HK-2 (cell line): ENCODE results near the gene TLX2.
A peak's percentile ranks its signal among the peaks of the same experiment; 100 is the strongest.
"Not testable (repeated sequence)": the region's sequence is repeated elsewhere in the genome, so short reads cannot be mapped to it uniquely, and the experiment has no call there.

Experiments used
- DNase-seq: peaks from one replicate; pipeline ENCODE4 v3.0.0-alpha.2; 2018; ENCODE audit not compliant: unreplicated experiment

The TLX2 gene

DNA sequence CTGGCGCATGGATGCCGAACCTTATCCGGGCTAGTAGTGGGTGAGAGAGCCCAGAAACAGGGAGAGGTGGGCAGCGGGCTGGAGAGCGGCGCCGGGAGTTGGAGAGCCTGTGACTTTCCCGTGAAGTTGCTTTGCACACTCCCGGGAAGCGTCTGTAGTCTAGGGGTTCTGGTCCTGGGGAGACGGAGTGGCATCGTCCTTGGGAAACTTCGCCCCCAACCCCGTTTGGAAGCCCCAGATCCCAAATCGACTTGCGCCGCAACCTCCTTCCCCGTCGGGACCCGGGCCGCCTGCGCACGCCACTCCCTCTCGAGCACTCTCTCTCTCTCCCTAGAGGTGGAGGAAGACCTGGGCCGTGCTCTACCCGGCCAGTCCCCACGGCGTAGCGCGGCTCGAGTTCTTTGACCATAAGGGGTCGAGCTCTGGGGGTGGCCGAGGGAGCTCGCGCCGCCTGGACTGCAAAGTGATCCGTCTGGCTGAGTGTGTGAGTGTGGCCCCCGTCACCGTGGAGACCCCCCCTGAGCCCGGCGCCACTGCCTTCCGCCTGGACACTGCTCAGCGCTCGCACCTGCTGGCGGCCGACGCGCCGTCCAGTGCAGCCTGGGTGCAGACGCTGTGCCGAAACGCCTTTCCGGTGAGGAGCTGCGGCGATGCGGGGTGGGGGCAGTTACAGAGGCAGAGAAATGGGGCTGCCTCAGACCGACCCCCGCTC is 40.7 kb downstream of the TLX2 start:
- DNase-seq, result peak; percentile 51

DNA sequence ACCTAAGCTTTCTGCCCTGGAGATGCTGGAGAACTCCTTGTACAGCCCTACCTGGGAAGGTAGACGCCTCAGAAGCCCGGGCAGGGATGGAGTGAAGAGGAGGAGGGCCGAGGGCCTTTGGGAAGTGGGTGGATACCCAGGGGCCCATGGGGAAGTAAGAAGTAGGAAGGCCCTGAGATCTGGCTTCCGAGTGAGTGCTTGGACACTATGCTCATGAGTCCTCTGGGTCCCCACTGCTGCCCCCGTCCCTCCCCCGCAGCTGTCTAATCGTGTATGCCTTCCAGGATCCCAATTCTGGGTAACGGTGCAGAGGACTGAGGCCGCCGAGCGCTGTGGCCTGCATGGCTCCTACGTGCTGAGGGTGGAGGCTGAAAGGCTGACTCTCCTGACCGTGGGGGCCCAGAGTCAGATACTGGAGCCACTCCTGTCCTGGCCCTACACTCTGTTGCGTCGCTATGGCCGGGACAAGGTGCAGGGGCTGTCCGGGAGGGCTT is 41.4 kb downstream of the TLX2 start:
- DNase-seq, result no peak

DNA sequence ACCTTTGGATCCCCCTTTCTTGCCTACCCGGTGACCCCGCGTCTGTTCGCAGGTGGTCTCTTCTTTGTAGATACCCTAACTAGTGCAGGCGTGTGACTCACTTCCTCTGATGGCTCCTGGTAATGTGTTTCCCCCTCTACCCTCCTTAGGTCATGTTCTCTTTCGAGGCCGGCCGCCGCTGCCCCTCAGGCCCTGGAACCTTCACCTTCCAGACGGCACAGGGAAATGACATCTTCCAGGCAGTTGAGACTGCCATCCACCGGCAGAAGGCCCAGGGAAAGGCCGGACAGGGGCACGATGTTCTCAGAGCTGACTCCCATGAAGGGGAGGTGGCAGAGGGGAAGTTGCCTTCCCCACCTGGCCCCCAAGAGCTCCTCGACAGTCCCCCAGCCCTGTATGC is 41.9 kb downstream of the TLX2 start:
- DNase-seq, result no peak

DNA sequence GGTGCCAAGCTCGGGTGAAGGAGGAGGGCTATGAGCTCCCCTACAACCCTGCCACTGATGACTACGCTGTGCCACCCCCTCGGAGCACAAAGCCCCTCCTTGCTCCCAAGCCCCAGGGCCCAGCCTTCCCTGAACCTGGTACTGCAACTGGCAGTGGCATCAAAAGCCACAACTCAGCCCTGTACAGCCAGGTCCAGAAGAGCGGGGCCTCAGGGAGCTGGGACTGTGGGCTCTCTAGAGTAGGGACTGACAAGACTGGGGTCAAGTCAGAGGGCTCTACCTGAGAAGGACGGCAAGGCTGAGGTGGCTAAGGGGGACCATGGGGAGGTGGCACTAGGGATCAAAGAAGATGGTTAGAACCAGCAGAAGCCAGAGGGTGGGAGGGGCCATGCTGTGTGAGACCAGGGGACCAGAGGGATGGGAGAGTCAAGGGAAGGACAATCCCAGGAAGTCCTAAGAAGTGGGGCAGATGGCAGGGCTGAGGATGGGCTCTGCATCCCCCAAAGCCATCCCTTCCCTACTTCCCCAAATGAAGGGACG is 42.7 kb downstream of the TLX2 start:
- DNase-seq, result no peak

DNA sequence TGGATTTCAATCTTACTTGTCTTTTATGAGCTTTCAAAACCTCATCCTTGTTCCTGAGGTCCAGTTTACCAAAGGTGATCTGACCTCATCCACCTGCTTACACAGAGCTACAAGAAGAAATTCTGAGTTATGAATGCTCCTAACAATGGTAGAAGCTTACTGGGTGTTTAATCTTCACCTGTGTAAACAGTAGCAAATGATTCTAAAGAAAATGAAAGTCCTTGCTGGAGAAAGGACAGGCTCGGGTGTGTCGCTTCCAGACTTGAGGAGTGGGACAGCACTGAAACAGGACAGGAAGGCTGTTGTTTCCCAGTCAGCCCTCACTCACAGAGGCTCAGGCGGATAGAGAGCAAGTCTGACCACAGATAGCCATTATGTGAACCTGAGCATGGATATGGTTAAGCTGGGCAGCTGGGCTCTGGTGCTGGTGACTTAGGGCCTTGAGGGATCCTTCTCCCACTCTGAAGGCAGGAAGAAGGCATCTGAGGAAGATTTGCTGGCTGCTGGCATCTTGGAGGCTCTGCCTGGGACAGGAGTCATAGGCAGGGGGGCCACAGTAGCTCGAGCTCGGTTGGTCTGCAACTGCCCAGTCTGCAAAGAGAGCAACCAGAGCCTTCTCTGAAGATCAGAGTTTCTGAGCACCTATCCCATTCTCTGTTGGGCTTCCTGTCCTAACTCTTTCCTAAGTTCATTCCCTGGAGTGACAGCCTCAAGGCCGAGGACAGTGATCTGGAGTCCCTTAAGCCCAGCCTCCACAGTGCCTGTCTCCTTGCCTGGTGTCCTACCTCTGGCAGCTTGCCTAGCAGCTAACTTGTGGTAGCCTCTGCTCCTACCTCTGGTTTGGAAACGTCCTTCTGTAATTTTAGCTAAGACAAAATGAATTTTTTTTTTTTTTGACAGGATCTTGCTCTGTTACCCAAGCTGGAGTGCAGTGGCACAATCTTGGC is 44.3 kb downstream of the TLX2 start:
- no peak for DNase-seq

DNA sequence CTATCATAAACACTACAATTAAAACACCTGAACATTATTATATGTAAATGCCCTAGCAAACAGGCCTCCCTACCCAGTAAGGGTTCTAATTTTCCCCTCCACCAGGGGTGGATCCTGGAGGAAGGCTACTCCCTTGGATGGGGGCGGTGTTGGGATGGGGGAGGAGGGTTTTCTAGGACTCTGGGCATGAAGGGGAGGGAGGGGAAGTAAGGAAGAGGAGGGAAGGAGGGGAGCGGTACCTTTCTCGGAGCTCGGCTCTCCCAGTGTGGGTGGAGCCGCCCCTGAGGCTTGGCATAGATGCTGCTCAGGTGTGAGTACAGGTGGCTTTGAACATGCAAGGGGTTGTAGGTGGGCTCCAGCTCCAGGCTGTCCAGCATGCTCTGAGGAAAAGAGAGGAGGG is 45.7 kb downstream of the TLX2 start:
- DNase-seq, result no peak

DNA sequence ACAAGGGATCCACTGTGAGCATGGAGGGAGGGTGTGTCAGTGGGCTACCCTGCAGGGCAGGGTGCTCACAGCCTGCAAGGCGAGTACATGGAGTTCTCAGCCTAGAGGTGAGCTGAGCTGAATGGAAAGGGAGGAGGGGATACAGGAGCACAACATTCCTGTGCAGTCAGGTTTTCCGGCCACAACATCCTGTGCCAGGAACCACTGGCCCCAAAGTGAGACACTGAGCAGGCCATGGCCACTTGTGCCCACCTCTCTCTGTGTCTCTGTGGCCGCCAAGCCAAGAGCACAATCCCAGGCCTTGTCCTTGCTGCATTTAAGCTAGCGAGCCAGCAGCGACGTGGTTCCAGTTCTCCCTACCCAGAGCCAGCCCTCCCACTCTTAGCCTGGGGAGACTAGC is 46.3 kb downstream of the TLX2 start:
- peak; percentile 61 for DNase-seq

DNA sequence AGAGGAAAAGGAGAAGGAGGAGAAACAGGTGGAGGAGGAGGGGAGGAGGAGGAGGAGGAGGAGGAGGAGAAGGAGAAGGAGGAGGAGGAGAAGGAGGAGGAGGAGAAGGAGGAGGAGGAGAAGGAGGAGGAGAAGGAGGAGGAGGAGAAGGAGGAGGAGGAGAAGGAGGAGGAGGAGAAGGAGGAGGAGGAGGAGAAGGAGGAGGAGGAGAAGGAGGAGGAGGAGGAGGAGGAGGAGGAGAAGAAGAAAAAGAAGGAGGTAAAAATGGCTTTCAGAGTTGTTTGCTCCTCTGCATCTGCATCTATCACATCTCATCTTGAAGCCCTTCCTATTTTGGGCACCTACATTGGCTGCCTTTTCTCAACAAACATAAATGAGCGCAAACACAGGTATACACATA is 46.8 kb downstream of the TLX2 start:
- DNase-seq, result not testable (repeated sequence)

DNA sequence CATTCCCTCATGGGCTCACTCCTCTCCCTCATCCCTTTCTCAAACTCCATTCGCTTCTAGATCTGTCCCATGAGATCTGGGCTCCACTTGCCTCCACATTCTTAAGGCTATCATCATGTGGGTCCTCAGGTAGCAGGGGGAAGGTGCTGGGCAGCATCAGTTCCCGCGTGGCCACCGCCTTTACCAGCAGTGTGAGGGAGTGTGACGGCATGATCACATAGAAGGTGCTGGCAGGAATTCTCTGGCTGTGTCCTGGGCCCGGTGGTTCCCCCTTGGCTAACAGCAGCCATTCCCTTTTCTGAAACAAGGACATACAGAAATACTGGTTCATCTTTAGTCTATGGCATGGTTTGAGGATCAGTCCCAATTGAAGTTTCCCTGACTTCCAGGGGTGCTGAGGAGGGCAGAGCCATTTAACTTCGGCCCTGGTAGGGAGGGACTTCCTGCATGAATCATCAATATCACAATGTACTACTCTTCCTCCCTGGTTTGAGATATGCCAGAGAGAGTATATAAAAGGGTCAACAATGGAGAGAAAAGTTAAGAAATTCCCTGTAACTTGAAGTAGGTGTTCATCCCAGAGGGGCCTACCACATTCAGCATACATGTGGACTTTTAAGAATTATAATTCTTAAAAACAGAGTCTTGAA is 48.0 kb downstream of the TLX2 start:
- no peak for DNase-seq

DNA sequence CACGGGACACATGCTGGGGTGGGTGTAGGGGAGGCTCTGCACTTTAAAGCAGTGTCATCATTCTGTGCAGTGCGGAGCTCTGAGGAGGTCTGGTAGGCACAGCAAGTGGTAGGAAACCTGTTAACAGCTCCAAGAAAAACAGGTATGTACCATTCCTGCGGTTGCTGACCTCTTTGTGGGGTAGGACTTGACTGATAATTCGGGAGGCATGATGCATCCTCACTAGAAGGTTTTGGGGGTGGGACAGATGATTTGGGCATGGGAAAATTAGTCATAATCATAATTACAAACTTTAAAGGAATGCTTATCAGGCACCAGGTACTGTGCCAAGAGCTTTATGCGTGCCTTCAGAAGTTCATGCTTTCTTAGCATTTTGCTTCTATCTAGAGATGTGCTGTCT is 50.0 kb downstream of the TLX2 start:
- no peak for DNase-seq

DNA sequence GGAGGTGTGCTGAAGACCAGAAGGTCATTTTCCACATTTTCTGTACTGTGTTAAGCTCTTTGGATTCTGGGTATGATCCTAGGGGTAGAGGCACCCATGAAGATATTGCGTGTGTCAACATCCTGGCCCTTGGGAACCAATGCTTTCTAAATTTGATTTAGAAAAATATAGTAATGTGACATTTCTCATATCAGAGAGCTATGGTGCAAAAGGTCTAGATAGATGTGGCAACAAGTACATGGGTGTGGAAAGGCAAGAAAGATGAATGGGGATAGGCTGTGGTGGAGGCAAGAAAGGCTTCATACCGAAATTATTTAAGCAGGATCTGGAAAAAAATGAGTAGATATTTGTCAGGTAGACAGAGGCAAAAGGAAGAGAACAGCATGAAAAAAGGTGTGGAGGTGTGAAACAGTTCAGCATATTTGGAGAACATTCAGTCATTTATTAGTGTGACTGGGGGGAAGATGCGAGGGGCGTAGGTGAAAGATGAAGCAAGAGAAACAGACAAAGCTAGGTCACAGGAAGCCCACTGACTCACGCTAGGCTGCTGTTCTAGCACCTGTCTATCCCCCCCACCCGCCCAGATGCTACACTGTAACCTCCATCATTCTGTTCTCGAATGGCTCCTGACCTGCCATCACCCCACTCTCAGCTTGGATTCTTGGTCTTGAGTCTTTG is 52.0 kb downstream of the TLX2 start:
- no peak for DNase-seq

DNA sequence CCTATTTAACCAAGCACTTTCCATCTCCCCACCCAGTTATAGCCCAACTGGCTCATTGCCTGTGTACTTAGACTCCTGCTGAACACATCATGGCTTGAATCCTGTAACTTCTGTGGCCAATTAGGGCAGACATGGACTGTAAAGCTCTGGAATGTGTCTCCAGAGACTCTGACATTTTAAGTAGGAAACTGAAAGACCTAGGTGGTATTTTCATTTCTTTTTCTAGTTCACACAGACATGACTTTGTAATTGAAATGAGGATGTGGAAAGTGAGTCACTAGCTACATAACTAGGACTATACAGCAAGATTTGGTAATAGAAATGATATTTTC is 52.5 kb downstream of the TLX2 start:
- DNase-seq, result no peak
